ENCODE data around the gene LCORL.

DNA sequence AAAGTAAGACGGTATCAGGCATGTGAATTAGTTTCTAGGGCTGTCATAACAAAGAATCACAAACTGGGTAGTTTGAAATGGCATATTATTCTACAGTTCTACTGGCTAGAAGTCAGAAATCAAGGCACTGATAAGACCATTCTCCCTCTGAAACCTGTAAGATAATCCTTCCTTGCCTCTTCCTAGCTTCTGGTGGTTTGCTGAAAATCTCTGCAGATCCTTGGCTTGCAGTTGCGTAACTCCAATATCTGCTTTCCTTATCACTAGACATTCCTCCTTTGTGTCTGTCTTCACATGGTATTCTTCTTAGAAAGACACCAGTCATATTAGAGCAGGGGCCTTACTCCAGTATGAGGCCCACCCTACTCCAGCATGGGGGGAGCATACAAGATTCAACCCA is 19.6 kb upstream of the LCORL start:
- TF ChIP-seq, protein P1, sequence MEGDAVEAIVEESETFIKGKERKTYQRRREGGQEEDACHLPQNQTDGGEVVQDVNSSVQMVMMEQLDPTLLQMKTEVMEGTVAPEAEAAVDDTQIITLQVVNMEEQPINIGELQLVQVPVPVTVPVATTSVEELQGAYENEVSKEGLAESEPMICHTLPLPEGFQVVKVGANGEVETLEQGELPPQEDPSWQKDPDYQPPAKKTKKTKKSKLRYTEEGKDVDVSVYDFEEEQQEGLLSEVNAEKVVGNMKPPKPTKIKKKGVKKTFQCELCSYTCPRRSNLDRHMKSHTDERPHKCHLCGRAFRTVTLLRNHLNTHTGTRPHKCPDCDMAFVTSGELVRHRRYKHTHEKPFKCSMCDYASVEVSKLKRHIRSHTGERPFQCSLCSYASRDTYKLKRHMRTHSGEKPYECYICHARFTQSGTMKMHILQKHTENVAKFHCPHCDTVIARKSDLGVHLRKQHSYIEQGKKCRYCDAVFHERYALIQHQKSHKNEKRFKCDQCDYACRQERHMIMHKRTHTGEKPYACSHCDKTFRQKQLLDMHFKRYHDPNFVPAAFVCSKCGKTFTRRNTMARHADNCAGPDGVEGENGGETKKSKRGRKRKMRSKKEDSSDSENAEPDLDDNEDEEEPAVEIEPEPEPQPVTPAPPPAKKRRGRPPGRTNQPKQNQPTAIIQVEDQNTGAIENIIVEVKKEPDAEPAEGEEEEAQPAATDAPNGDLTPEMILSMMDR (IDR thresholded peaks at IDR 0.05): no peak
- TF ChIP-seq POLR2A (IDR thresholded peaks at IDR 0.05): no peak

Measured in heart left ventricle (tissue), 13 donors.